Endothelial cell of umbilical vein (primary cell): ENCODE measurements around the gene DST. TPM values are rescaled to one million over a fixed set of nuclear protein-coding genes. Genes with fewer than 3 reads are reported as not detected.

ENCODE experiments used
- BruUV-seq: library from RNA; stranded (reverse); fragments of 400-500 nt; replicated peaks from 2 replicates; lab custom pipeline; 2021; lab: Mats Ljungman, UMichigan
- CTCF ChIA-PET: fragments of 300-600, 350-600 bp; sonication (Branson Sonifier 250); formaldehyde crosslinking; loops from one replicate; lab custom pipeline; 2021; ENCODE audit warnings: antibody characterized with exemption, inconsistent platforms; lab: Charles Lee
- POLR2A ChIA-PET: fragments of 300-600, 350-600 bp; sonication (Branson Sonifier 250); formaldehyde crosslinking; loops from one replicate; lab custom pipeline; 2021; ENCODE audit warnings: antibody characterized with exemption, inconsistent platforms; lab: Charles Lee
- DNase-seq: peaks from one replicate; pipeline ENCODE4 v3.0.0-alpha.2; 2011; ENCODE audit warnings: low read depth, low spot score
- FAIRE-seq: peaks from 2 replicates; lab custom pipeline; 2011; peaks lifted over from hg19 to GRCh38; lab: Jason Lieb, UNC
- H2AFZ ChIP-seq: 2 replicates; pipeline ENCODE4 v1.6.0; 2012; ENCODE audit warnings: low read depth, low read length, control low read depth, inconsistent platforms
- H3K27ac ChIP-seq: 2 replicates; pipeline ENCODE4 v1.5.1; 2011; ENCODE audit warnings: low read depth, mild to moderate bottlenecking, control low read depth, low read length, moderate library complexity; ENCODE audit not compliant: insufficient read depth
- H3K27me3 ChIP-seq, 2 experiments: 2 replicates each; pipeline versions ENCODE4 v1.6.0 to v1.6.1; 2011; ENCODE audit warnings: low read length in 2 of 2, mixed read lengths in 1 of 2; ENCODE audit not compliant: control insufficient read depth in 2 of 2, insufficient read depth in 2 of 2
- H3K36me3 ChIP-seq, 2 experiments: 2 replicates in 1 of 2; 3 replicates in 1 of 2; pipeline ENCODE4 v1.5.1; 2011; ENCODE audit warnings: low read length in 2 of 2, mild to moderate bottlenecking in 1 of 2, moderate library complexity in 1 of 2; ENCODE audit not compliant: control insufficient read depth in 2 of 2, insufficient read depth in 2 of 2; ENCODE audit errors: extremely low read depth in 1 of 2
- H3K4me1 ChIP-seq: 3 replicates; pipeline ENCODE4 v1.5.1; 2011; ENCODE audit warnings: mild to moderate bottlenecking, low read length; ENCODE audit not compliant: control insufficient read depth, insufficient read depth; ENCODE audit errors: extremely low read depth
- H3K4me2 ChIP-seq: 2 replicates; pipeline ENCODE4 v1.6.1; 2011; ENCODE audit warnings: low read length, control low read depth, mixed read lengths; ENCODE audit not compliant: insufficient read depth
- H3K4me3 ChIP-seq, 3 experiments: fragments of 200-600 bp in 1 of 3; sonication (generic), shearing (Covaris generic) in 1 of 3; replicated peaks in 1 of 3; 2 replicates each; pipeline ENCODE4 v1.5.1; 2011 to 2016; ENCODE audit warnings: control low read depth in 3 of 3, low read length in 3 of 3, mild to moderate bottlenecking in 2 of 3, inconsistent platforms in 1 of 3, low read depth in 1 of 3, moderate library complexity in 1 of 3; ENCODE audit not compliant: insufficient read depth in 1 of 3
- H3K79me2 ChIP-seq: 2 replicates; pipeline ENCODE4 v1.6.0; 2012; ENCODE audit warnings: low read length, inconsistent platforms; ENCODE audit not compliant: control insufficient read depth, insufficient read depth
- H3K9ac ChIP-seq: replicated peaks from 2 replicates; pipeline ENCODE3; 2011; ENCODE audit warnings: low read length, control low read depth; ENCODE audit not compliant: insufficient read depth; ENCODE audit errors: extremely low read depth
- H3K9me1 ChIP-seq: replicated peaks from 3 replicates; pipeline ENCODE4 v1.6.0; 2011; ENCODE audit warnings: mild to moderate bottlenecking, low read length; ENCODE audit not compliant: control insufficient read depth, insufficient read depth; ENCODE audit errors: extremely low read depth
- H3K9me3 ChIP-seq: replicated peaks from 2 replicates; pipeline ENCODE4 v1.5.1; 2012; ENCODE audit warnings: low read length, inconsistent platforms; ENCODE audit not compliant: control insufficient read depth, insufficient read depth
- H4K20me1 ChIP-seq: replicated peaks from 2 replicates; pipeline ENCODE3; 2011; ENCODE audit warnings: mild to moderate bottlenecking, low read length; ENCODE audit not compliant: control insufficient read depth, insufficient read depth; ENCODE audit errors: extremely low read depth
- EZH2 ChIP-seq: IDR thresholded peaks from 2 replicates; pipeline ENCODE4 v1.6.1; 2012; ENCODE audit warnings: borderline replicate concordance, low read depth, mild to moderate bottlenecking, moderate library complexity, low read length, inconsistent platforms; ENCODE audit not compliant: severe bottlenecking
- FOS ChIP-seq: IDR thresholded peaks from 2 replicates; pipeline ENCODE4 v1.6.1; 2011; ENCODE audit warnings: mild to moderate bottlenecking, low read length, moderate library complexity, borderline replicate concordance; ENCODE audit not compliant: insufficient read depth
- GATA2 ChIP-seq: IDR thresholded peaks from 2 replicates; pipeline ENCODE4 v1.7.0; 2011; ENCODE audit warnings: low read depth, mild to moderate bottlenecking, moderate library complexity, mixed read lengths, low read length; ENCODE audit not compliant: insufficient read length, insufficient read depth
- JUN ChIP-seq: IDR thresholded peaks from 2 replicates; pipeline ENCODE4 v1.6.1; 2011; ENCODE audit warnings: borderline replicate concordance, low read depth; ENCODE audit not compliant: insufficient read length, insufficient read depth
- MYC ChIP-seq: IDR thresholded peaks from one replicate; pipeline ENCODE4 v1.6.1; 2011; ENCODE audit warnings: mild to moderate bottlenecking, low read depth, low read length
- POLR2A ChIP-seq: IDR thresholded peaks from 2 replicates; pipeline ENCODE4 v1.6.1; 2012; ENCODE audit warnings: low read depth, mild to moderate bottlenecking, control low read depth, low read length
- POLR2AphosphoS5 ChIP-seq: IDR thresholded peaks from 2 replicates; pipeline ENCODE4 v1.6.1; 2012; ENCODE audit warnings: low read depth, mild to moderate bottlenecking, control low read depth, low read length, moderate library complexity; ENCODE audit not compliant: insufficient read depth
- dilution Hi-C: fragments of 300-500 bp; cut with MboI; formaldehyde crosslinking; loops from one replicate; pipeline ENCODE4 v1.15.0; 2019; ENCODE audit warnings: low sequenced_read_pairs; ENCODE audit not compliant: extremely low pct_ligation_motif_present
- intact Hi-C: fragments of 100-400 bp; cut with micrococcal nuclease; formaldehyde crosslinking; loops from one replicate; pipeline ENCODE4 v1.10.0; 2022
- polyA plus RNA-seq, 4 experiments: library from polyadenylated mRNA; depleted of rRNA in 3 of 4; stranded (reverse) in 3 of 4; unstranded in 1 of 4; fragments of >200 nt; gene quantifications; 2 replicates each; pipeline versions ENCODE4 v1.2.1 to v1.2.3, GENCODE V29; 2011 to 2012; ENCODE audit warnings: missing spikeins in 1 of 4
- total RNA-seq: library from RNA; stranded (reverse); gene quantifications from 2 replicates; pipeline ENCODE4 v1.2.3, GENCODE V29; 2021
- TF ChIP-seq, protein P1 (sequence below): IDR thresholded peaks from 2 replicates; pipeline ENCODE4 v1.6.1; 2011; ENCODE audit not compliant: insufficient read depth, insufficient read length
- TF ChIP-seq, protein P2 (sequence below), 2 donors: IDR thresholded peaks; 1 replicate in 1 of 2; 2 replicates in 1 of 2; pipeline ENCODE4 v1.5.1; 2011; ENCODE audit warnings: low read length in 2 of 2, mild to moderate bottlenecking in 2 of 2, moderate library complexity in 2 of 2, control low read depth in 1 of 2, inconsistent platforms in 1 of 2, low read depth in 1 of 2; ENCODE audit not compliant: insufficient read depth in 1 of 2; ENCODE audit errors: extremely low read depth in 1 of 2

DST gene
- total and polyA plus RNA-seq, 2 donors (not counting 3 experiments of a cell fraction or from before 2014, with no cell fraction given): 62.3 to 253 TPM

DNA sequence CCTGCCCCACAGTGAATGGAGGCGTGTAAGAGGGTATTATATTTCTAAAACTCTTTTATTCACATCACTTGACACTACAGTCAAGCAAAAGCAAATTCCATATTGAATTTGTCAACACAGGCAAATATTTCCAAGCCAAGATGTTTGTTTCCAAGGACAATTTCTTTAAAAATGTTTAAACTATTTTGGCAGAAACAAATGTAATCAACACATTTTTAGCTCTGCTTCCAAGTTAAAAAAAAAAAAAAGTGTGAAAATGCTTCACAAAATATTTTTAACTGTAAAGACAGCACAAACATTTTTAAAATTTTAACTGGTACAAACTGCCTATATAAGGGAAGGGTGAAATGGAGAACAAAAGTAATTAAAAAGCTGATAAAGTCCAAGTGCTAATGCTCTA lies 44.9 kb upstream of the DST start:
- dilution Hi-C loops (no loop called here), intact Hi-C loops (no loop called here)

More for the DNA sequence above, 44.9 kb upstream of the DST start:
- Histone ChIP-seq H3K9me1 (no peaks in the 10 kb centered on the region), H3K27ac (no peak overlapping the region), H3K79me2 (peaks cover 6% of the 10 kb centered on the region), H3K4me1 (peaks cover 24% of the 10 kb centered on the region), H4K20me1 (no peaks in the 10 kb centered on the region), H3K9me3 (no peaks in the 10 kb centered on the region), H3K4me2 (no peak overlapping the region), H2AFZ (no peak overlapping the region), H3K36me3 (no peaks in the 10 kb centered on the region), H3K9ac (no peak overlapping the region), H3K4me3 (no peak overlapping the region), H3K27me3 (no peaks in the 10 kb centered on the region)
- ChIA-PET POLR2A (interaction anchor here (0.6 kb wide), 1 partner anchor 30 kb away, joined by 7 read pairs; no protein-coding TSS in a partner anchor), CTCF (interaction anchor here (2.3 to 2.7 kb wide), 2 partner anchors 12 to 50 kb away, joined by 7 to 13 read pairs; no protein-coding TSS in a partner anchor)
- DNase-seq (no peak), FAIRE-seq (no peak)
- no TSS peak for BruUV-seq
- TF ChIP-seq FOS: no peak
- no peak for TF ChIP-seq POLR2A
- TF ChIP-seq JUN: no peak
- TF ChIP-seq, protein P1, sequence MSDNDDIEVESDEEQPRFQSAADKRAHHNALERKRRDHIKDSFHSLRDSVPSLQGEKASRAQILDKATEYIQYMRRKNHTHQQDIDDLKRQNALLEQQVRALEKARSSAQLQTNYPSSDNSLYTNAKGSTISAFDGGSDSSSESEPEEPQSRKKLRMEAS: no peak
- no peak for TF ChIP-seq MYC
- TF ChIP-seq, protein P2, sequence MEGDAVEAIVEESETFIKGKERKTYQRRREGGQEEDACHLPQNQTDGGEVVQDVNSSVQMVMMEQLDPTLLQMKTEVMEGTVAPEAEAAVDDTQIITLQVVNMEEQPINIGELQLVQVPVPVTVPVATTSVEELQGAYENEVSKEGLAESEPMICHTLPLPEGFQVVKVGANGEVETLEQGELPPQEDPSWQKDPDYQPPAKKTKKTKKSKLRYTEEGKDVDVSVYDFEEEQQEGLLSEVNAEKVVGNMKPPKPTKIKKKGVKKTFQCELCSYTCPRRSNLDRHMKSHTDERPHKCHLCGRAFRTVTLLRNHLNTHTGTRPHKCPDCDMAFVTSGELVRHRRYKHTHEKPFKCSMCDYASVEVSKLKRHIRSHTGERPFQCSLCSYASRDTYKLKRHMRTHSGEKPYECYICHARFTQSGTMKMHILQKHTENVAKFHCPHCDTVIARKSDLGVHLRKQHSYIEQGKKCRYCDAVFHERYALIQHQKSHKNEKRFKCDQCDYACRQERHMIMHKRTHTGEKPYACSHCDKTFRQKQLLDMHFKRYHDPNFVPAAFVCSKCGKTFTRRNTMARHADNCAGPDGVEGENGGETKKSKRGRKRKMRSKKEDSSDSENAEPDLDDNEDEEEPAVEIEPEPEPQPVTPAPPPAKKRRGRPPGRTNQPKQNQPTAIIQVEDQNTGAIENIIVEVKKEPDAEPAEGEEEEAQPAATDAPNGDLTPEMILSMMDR (IDR thresholded peaks at IDR 0.05; ENCODE audit: extremely low read depth in 1 of 2, insufficient read depth in 1 of 2, low read depth in 1 of 2, low read length in 2 of 2): no peak
- no peak for TF ChIP-seq GATA2
- TF ChIP-seq POLR2AphosphoS5: no peak
- TF ChIP-seq EZH2: no peak
